K562 (cell line): ENCODE results near the gene OPCML. TPM values are rescaled to one million over a fixed set of nuclear protein-coding genes. Genes with fewer than 3 reads are reported as not detected.

Experiments used
- ATAC-seq: fragments of 200-7000 bp; cut with Tn5 transposase; 3 replicates; pipeline ENCODE4 v1.9.1; 2020; ENCODE audit warnings: moderate library complexity
- BruUV-seq: library from RNA; stranded (reverse); fragments of 400-500 nt; replicated peaks from 2 replicates; lab custom pipeline; 2021; lab: Mats Ljungman, UMichigan
- CTCF ChIA-PET: fragments of 300-600 bp; formaldehyde crosslinking; extraction: SDS; loops from one replicate; lab custom pipeline; 2021; ENCODE audit warnings: low intra/inter-chr PET ratio; lab: Yijun Ruan, JAX
- POLR2A ChIA-PET: fragments of 300-600, 350-650 bp; sonication (Branson Sonifier 250); formaldehyde crosslinking; extraction: SDS; loops from one replicate; lab custom pipeline; 2021; ENCODE audit warnings: antibody characterized with exemption, inconsistent platforms; lab: Yijun Ruan, JAX
- DNase-seq, 4 experiments: peaks; one replicate each; pipeline versions ENCODE4 v3.0.0 to v3.0.0-alpha.2; 2011 to 2018; ENCODE audit warnings: low spot score in 3 of 4, mixed read lengths in 3 of 4; ENCODE audit errors: extremely low read depth in 1 of 4
- FAIRE-seq: peaks from 2 replicates; lab custom pipeline; 2011; peaks lifted over from hg19 to GRCh38; lab: Jason Lieb, UNC
- H2AFZ ChIP-seq: 2 replicates; pipeline ENCODE4 v1.6.0; 2011; ENCODE audit warnings: low read depth, low read length, control low read depth, inconsistent platforms
- H3K27ac ChIP-seq: fragments of 200-600 bp; 3 replicates; pipeline ENCODE4 v1.8.0; 2011; ENCODE audit warnings: low read depth, mild to moderate bottlenecking, control low read depth, inconsistent platforms, low read length, moderate library complexity, mixed read lengths; ENCODE audit errors: extremely low read depth
- H3K27me3 ChIP-seq, 2 experiments: fragments of 300-600 bp in 1 of 2; 2 replicates in 1 of 2; 3 replicates in 1 of 2; pipeline versions ENCODE4 v1.6.0 to v1.8.0; 2011; ENCODE audit warnings: inconsistent platforms in 2 of 2, low read length in 2 of 2, mild to moderate bottlenecking in 1 of 2, mixed read lengths in 1 of 2, moderate library complexity in 1 of 2; ENCODE audit not compliant: control insufficient read depth in 2 of 2, insufficient read depth in 2 of 2
- H3K36me3 ChIP-seq: fragments of 300-600 bp; 3 replicates; pipeline ENCODE4 v1.8.0; 2011; ENCODE audit warnings: mild to moderate bottlenecking, low read length, inconsistent platforms; ENCODE audit not compliant: control insufficient read depth, insufficient read depth
- H3K4me1 ChIP-seq, 2 experiments: fragments of 200-600 bp in 1 of 2; replicated peaks in 1 of 2; 2 replicates in 1 of 2; 3 replicates in 1 of 2; pipeline versions ENCODE4 v1.5.1 to v1.8.0; 2011; ENCODE audit warnings: inconsistent platforms in 2 of 2, low read length in 2 of 2, mild to moderate bottlenecking in 1 of 2, mixed read lengths in 1 of 2, moderate library complexity in 1 of 2; ENCODE audit not compliant: control insufficient read depth in 2 of 2, insufficient read depth in 2 of 2
- H3K4me2 ChIP-seq: 2 replicates; pipeline ENCODE4 v1.6.1; 2011; ENCODE audit warnings: low read length, control low read depth, inconsistent platforms, mixed read lengths; ENCODE audit not compliant: insufficient read depth
- H3K4me3 ChIP-seq: fragments of 200-600 bp; sonication (generic), shearing (Covaris generic); 2 replicates; pipeline ENCODE4 v1.5.1; 2016; ENCODE audit warnings: control low read depth, inconsistent platforms
- H3K79me2 ChIP-seq: fragments of 200-600 bp; 3 replicates; pipeline ENCODE4 v1.8.0; 2011; ENCODE audit warnings: low read length, inconsistent platforms; ENCODE audit not compliant: control insufficient read depth, insufficient read depth
- H3K9ac ChIP-seq, 2 experiments: 2 replicates each; pipeline versions ENCODE4 v1.6.0 to v1.6.1; 2011; ENCODE audit warnings: low read depth in 2 of 2, low read length in 2 of 2, control low read depth in 1 of 2, inconsistent platforms in 1 of 2, mild to moderate bottlenecking in 1 of 2, mixed read lengths in 1 of 2; ENCODE audit not compliant: insufficient read depth in 1 of 2
- H3K9me1 ChIP-seq: one replicate; pipeline ENCODE4 v1.6.0; 2011; ENCODE audit warnings: inconsistent platforms, mild to moderate bottlenecking, low read length, moderate library complexity; ENCODE audit not compliant: control insufficient read depth, insufficient read depth
- H3K9me3 ChIP-seq: replicated peaks from 2 replicates; pipeline ENCODE4 v1.5.1; 2011; ENCODE audit warnings: low read depth, low read length, inconsistent platforms; ENCODE audit not compliant: control insufficient read depth, insufficient read depth
- H4K20me1 ChIP-seq: replicated peaks from 2 replicates; pipeline ENCODE4 v1.6.1; 2011; ENCODE audit warnings: low read length, inconsistent platforms, mixed read lengths; ENCODE audit not compliant: control insufficient read depth, insufficient read depth
- ARHGAP35 ChIP-seq: fragments of 450-650 bp; IDR thresholded peaks from 2 replicates; pipeline ENCODE4 v1.6.1; 2018; ENCODE audit not compliant: partially characterized antibody
- BDP1 ChIP-seq: IDR thresholded peaks from 3 replicates; pipeline ENCODE4 v1.6.1; 2011; ENCODE audit not compliant: insufficient read length, insufficient read depth
- COPS2 ChIP-seq: fragments of 450-650 bp; conservative IDR thresholded peaks from 2 replicates; pipeline ENCODE4 v1.6.1; 2016; ENCODE audit warnings: mild to moderate bottlenecking, moderate library complexity
- HES1 ChIP-seq: fragments of 450-650 bp; IDR thresholded peaks from 2 replicates; pipeline ENCODE4 v1.6.1; 2016; ENCODE audit warnings: low read depth, mild to moderate bottlenecking, moderate library complexity
- MITF ChIP-seq: IDR thresholded peaks from 2 replicates; pipeline ENCODE4 v1.6.1; 2014; ENCODE audit warnings: antibody characterized with exemption
- OTX1 ChIP-seq: fragments of 450-650 bp; formaldehyde crosslinking; IDR thresholded peaks from 2 replicates; pipeline ENCODE4 v1.4.0; 2022; ENCODE audit warnings: mild to moderate bottlenecking
- PHTF2 ChIP-seq: fragments of 250-450 bp; sonication (Bioruptor Pico); IDR thresholded peaks from 2 replicates; pipeline ENCODE4 v1.5.0; 2021; ENCODE audit warnings: mild to moderate bottlenecking
- RBM17 ChIP-seq: fragments of 200-400 bp; formaldehyde crosslinking; IDR thresholded peaks from 2 replicates; pipeline ENCODE4 v1.6.1; 2017; ENCODE audit warnings: low read depth, mild to moderate bottlenecking, low read length, borderline replicate concordance
- SRSF7 ChIP-seq: fragments of 200-400 bp; formaldehyde crosslinking; optimal IDR thresholded peaks from 2 replicates; pipeline ENCODE3; 2017; ENCODE audit warnings: mild to moderate bottlenecking, low read depth, low read length
- ZBTB12 ChIP-seq: fragments of 250-450 bp; sonication (Bioruptor Pico); IDR thresholded peaks from 2 replicates; pipeline ENCODE4 v1.4.0; 2020
- ZC3H11A ChIP-seq: IDR thresholded peaks from 2 replicates; pipeline ENCODE4 v1.6.1; 2012; ENCODE audit warnings: low read depth, low read length, improper control_type of control experiment
- ZNF41 ChIP-seq: fragments of 250-450 bp; sonication (Bioruptor Pico); conservative IDR thresholded peaks from 2 replicates; pipeline ENCODE4 v1.4.0; 2020; ENCODE audit warnings: mild to moderate bottlenecking
- WGBS: fragments of 100-300 bp; shearing (Covaris generic); methylation state at CpG from one replicate; pipeline ENCODE4 v1.1.6; 2016; ENCODE audit warnings: low coverage, mixed read lengths; ENCODE audit not compliant: insufficient coverage; ENCODE audit errors: missing lambda C conversion rate; 5-methylcytosine and 5-hydroxymethylcytosine counted together
- in situ Hi-C: fragments of 300-500 bp; cut with MboI; formaldehyde crosslinking; loops from 4 replicates; pipeline ENCODE4 v1.15.0; 2018; ENCODE audit warnings: inconsistent platforms, mixed read lengths
- intact Hi-C: fragments of 100-400 bp; cut with micrococcal nuclease; formaldehyde crosslinking; loops from 2 replicates; pipeline ENCODE4 v1.14.2; 2022
- polyA plus RNA-seq, 8 experiments: library from polyadenylated mRNA; depleted of rRNA in 4 of 8; stranded (reverse) in 5 of 8; unstranded in 3 of 8; fragments of >200 nt; fragmentation: Nextera tagmentation in 2 of 8; fragmentation: Illumina TruSeq in 1 of 8; extraction: Ambion mirVana in 2 of 8; extraction: Trizol in 1 of 8; gene quantifications; 2 replicates each; pipeline versions ENCODE4 v1.2.1 to v1.2.3, GENCODE V29; 2011 to 2014; ENCODE audit warnings: inconsistent platforms in 1 of 8, missing spikeins in 1 of 8
- total RNA-seq, 7 experiments: library from RNA; depleted of rRNA in 6 of 7; stranded (reverse); fragments of >200 nt in 6 of 7; fragmentation: Illumina TruSeq in 2 of 7; extraction: Trizol in 2 of 7; gene quantifications; 2 replicates each; pipeline versions ENCODE4 v1.2.1 to v1.2.3, GENCODE V29; 2011 to 2021; ENCODE audit warnings: low replicate concordance in 1 of 7

Gene OPCML
- total and polyA plus RNA-seq, 9 of the 15 experiments (the other 6 are each of a cell fraction or from before 2014, with no cell fraction given): not detected

GRCh38 chr11:132607575-132607974 lies 924.7 kb downstream of the OPCML start:
- ATAC-seq: no peak
- Histone ChIP-seq H3K4me2 (no peak overlapping the region), H3K27ac (no peak overlapping the region), H3K4me3 (no peak overlapping the region), H3K27me3 (no peaks in the 10 kb centered on the region), H4K20me1 (no peaks in the 10 kb centered on the region), H3K9me1 (no peaks in the 10 kb centered on the region), H3K4me1 (no peaks in the 10 kb centered on the region), H3K79me2 (no peaks in the 10 kb centered on the region), H3K9me3 (no peaks in the 10 kb centered on the region), H2AFZ (no peak overlapping the region), H3K36me3 (no peaks in the 10 kb centered on the region), H3K9ac (no peak overlapping the region)
- BruUV-seq: no TSS peak
- ChIA-PET POLR2A (no interaction called here), CTCF (no interaction called here)
- FAIRE-seq: no peak
- in situ Hi-C loops (no loop called here), intact Hi-C loops (no loop called here)
- 0% methylated on average over 2 of the region's 2 CpGs for WGBS
- TF ChIP-seq ZNF41 (CRISPR knock-in tag): no peak
- no peak for TF ChIP-seq BDP1
- no peak for TF ChIP-seq SRSF7
- no peak for TF ChIP-seq PHTF2 (CRISPR knock-in tag)
- TF ChIP-seq HES1: no peak
- no peak for TF ChIP-seq RBM17
- no peak for TF ChIP-seq MITF
- no peak for TF ChIP-seq ZC3H11A
- no peak for TF ChIP-seq ZBTB12 (CRISPR knock-in tag)
- TF ChIP-seq COPS2: no peak
- TF ChIP-seq OTX1: no peak
- no peak for TF ChIP-seq ARHGAP35
- DNase-seq: no peak
